ENCODE measurements around the gene KCNMA1. TPM values are rescaled to one million over a fixed set of nuclear protein-coding genes. Genes with fewer than 3 reads are reported as not detected.

KCNMA1 gene
- total RNA-seq, 1 experiment from 2014 or later: 0.70 TPM

DNA sequence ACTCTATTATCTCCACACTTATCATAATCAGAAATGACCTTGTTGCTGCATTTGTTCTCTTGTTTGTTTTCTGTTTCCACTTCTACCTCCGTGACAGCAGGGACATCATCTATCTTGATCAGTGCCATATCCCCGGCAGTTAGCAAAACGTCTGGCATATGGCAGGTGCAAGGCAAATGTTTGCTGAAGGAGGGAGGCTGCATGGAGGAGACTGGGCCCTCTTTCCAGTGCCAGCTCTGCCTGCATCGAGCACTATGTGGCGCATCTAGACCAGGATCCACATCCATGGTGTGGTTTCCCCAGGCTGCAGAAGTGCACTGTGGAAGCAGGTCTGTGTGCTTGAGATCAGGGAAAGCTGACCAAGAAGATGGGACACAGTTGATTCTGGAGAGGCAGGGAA, 181.2 kb downstream of the KCNMA1 start:
- intact Hi-C loops (cut with micrococcal nuclease; ENCODE audit: unreplicated experiment): loop anchor here (2.0 kb wide), 1 partner anchor 186 kb away; no protein-coding TSS in a partner anchor
- Histone ChIP-seq H2AFZ (no peak overlapping the region), H3K9me3 (ENCODE audit: insufficient read depth, low read depth) (no peaks in the 10 kb centered on the region), H3K36me3 (ENCODE audit: low read depth) (no peaks in the 10 kb centered on the region), H3K79me2 (ENCODE audit: low read depth) (no peaks in the 10 kb centered on the region), H3K27me3 (ENCODE audit: insufficient read depth, low read depth) (no peaks in the 10 kb centered on the region), H3K4me2 (no peak overlapping the region), H3K4me3 (no peak overlapping the region), H3K4me1 (replicated peaks; ENCODE audit: insufficient read depth) (no peaks in the 10 kb centered on the region), H3K9me2 (ENCODE audit: insufficient read depth) (no peaks in the 10 kb centered on the region), H3F3A (ENCODE audit: insufficient read depth, low read depth) (no peaks in the 10 kb centered on the region), H3K27ac (no peak overlapping the region), H4K20me1 (ENCODE audit: insufficient read depth) (no peaks in the 10 kb centered on the region)
- no peak for DNase-seq
- TF ChIP-seq EZH2 (IDR thresholded peaks at IDR 0.05; ENCODE audit: low read depth): no peak
- TF ChIP-seq, protein P1, sequence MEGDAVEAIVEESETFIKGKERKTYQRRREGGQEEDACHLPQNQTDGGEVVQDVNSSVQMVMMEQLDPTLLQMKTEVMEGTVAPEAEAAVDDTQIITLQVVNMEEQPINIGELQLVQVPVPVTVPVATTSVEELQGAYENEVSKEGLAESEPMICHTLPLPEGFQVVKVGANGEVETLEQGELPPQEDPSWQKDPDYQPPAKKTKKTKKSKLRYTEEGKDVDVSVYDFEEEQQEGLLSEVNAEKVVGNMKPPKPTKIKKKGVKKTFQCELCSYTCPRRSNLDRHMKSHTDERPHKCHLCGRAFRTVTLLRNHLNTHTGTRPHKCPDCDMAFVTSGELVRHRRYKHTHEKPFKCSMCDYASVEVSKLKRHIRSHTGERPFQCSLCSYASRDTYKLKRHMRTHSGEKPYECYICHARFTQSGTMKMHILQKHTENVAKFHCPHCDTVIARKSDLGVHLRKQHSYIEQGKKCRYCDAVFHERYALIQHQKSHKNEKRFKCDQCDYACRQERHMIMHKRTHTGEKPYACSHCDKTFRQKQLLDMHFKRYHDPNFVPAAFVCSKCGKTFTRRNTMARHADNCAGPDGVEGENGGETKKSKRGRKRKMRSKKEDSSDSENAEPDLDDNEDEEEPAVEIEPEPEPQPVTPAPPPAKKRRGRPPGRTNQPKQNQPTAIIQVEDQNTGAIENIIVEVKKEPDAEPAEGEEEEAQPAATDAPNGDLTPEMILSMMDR (conservative IDR thresholded peaks at IDR 0.05): no peak
- POLR2A ChIA-PET (ENCODE audit: unreplicated experiment): no interaction called here
- CTCF ChIA-PET: interaction anchor here (0.5 kb wide), 1 partner anchor 187 kb away, joined by 5 read pairs; no protein-coding TSS in a partner anchor
- no TSS peak for BruUV-seq (replicated peaks)

GRCh38 chr10:77455561-77455960, 182.0 kb downstream of the KCNMA1 start:
- CTCF ChIA-PET: no interaction called here
- no TSS peak for BruUV-seq (replicated peaks)

GRCh38 chr10:77452952-77453564, 184.6 kb downstream of the KCNMA1 start:
- Histone ChIP-seq H3K27ac (no peak overlapping the region), H3K4me3 (no peak overlapping the region), H3F3A (ENCODE audit: insufficient read depth, low read depth) (no peaks in the 10 kb centered on the region), H3K36me3 (ENCODE audit: low read depth) (no peaks in the 10 kb centered on the region), H3K27me3 (ENCODE audit: insufficient read depth, low read depth) (no peaks in the 10 kb centered on the region), H4K20me1 (ENCODE audit: insufficient read depth) (no peaks in the 10 kb centered on the region), H3K9me2 (ENCODE audit: insufficient read depth) (no peaks in the 10 kb centered on the region), H2AFZ (no peak overlapping the region), H3K4me2 (no peak overlapping the region), H3K4me1 (replicated peaks; ENCODE audit: insufficient read depth) (no peaks in the 10 kb centered on the region), H3K9me3 (ENCODE audit: insufficient read depth, low read depth) (no peaks in the 10 kb centered on the region), H3K79me2 (ENCODE audit: low read depth) (no peaks in the 10 kb centered on the region)
- ChIA-PET POLR2A (ENCODE audit: unreplicated experiment) (no interaction called here), CTCF (no interaction called here)
- TF ChIP-seq, protein P1 (conservative IDR thresholded peaks at IDR 0.05): no peak
- no peak for TF ChIP-seq EZH2 (IDR thresholded peaks at IDR 0.05; ENCODE audit: low read depth)
- no TSS peak for BruUV-seq (replicated peaks)
- no peak for DNase-seq
- intact Hi-C loops (cut with micrococcal nuclease; ENCODE audit: unreplicated experiment): no loop called here

More at GRCh38 chr10:77455561-77455960, 182.0 kb downstream of the KCNMA1 start:
- no peak for DNase-seq
- POLR2A ChIA-PET (ENCODE audit: unreplicated experiment): no interaction called here
- no peak overlapping the region for H3K4me2 ChIP-seq
- H3K36me3 ChIP-seq (ENCODE audit: low read depth): no peaks in the 10 kb centered on the region
- no peaks in the 10 kb centered on the region for H3K4me1 ChIP-seq (replicated peaks; ENCODE audit: insufficient read depth)
- H3K4me3 ChIP-seq: no peak overlapping the region
- H3K79me2 ChIP-seq (ENCODE audit: low read depth): no peaks in the 10 kb centered on the region
- no peak overlapping the region for H3K27ac ChIP-seq
- no peak for TF ChIP-seq EZH2 (IDR thresholded peaks at IDR 0.05; ENCODE audit: low read depth)
- TF ChIP-seq, protein P1 (conservative IDR thresholded peaks at IDR 0.05): no peak
- H3K27me3 ChIP-seq (ENCODE audit: insufficient read depth, low read depth): no peaks in the 10 kb centered on the region
- H4K20me1 ChIP-seq (ENCODE audit: insufficient read depth): no peaks in the 10 kb centered on the region
- no peak overlapping the region for H2AFZ ChIP-seq
- no peaks in the 10 kb centered on the region for H3K9me3 ChIP-seq (ENCODE audit: insufficient read depth, low read depth)
- no peaks in the 10 kb centered on the region for H3F3A ChIP-seq (ENCODE audit: insufficient read depth, low read depth)
- H3K9me2 ChIP-seq (ENCODE audit: insufficient read depth): no peaks in the 10 kb centered on the region
- intact Hi-C loops (cut with micrococcal nuclease; ENCODE audit: unreplicated experiment): no loop called here

Measured in PC-9 (cell line).